Measurements from ENCODE around the gene FAM227A. TPM values are rescaled to one million over a fixed set of nuclear protein-coding genes. Genes with fewer than 3 reads are reported as not detected.
A peak's percentile ranks its signal among the peaks of the same experiment; 100 is the strongest.

The FAM227A gene
- total and polyA plus RNA-seq, 2 of the 13 experiments (the other 11 are each of a cell fraction or from before 2014, with no cell fraction given) = 1.0 to 1.5 TPM

DNA sequence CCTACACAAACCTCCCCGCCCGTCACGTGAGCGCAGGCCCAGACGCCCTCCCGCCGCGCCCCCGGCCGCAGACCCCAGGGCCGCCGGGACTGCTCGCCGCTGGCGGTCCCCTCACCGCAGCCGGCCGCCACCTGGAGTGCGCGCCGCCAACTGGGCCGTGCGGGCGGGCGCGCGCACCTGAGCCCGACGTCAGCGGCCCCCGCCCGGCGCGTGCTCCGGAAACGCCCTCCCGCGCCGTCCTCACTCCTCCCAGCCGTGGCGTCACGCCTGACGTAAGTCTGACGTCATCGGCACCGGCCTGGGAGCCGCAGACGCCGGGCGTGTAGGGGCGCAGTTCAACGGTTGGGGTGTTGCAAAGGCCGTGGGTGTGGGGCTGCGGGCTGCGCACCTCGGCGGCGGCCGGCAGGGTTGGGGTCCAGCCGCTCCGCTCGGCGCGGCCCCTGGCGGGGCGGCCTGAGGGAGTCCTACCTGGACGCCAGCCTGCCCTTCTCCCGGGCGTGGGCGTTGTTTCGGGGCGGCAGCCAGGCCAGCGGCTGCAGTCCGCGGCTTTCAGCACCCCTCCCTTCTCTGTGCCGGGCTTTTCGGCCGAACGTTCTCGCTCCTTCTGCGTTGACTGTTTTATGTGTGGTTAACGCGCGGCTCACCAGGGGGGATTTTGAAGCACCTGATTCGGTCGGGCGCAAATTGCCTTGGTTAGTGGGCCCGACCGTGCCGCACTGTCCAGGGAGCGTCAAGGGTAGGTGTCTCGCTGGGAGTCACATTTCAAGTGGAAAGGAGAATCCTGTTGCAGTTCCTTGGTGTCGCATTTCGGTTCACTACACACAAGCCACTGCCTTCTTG lies 44.8 kb upstream of the FAM227A start, which contains the start of gene JOSD1:
TSS of gene JOSD1 (minus strand) at position 155 of the 840 bp plus-strand sequence. CDS start 956 bp downstream, outside the sequence.
- H3K4me2 ChIP-seq (ENCODE audit: low read depth, low read length) = peak within 1 kb of the TSS; percentile 92
- no peaks in the 10 kb centered on the region; a peak in 1 of 5 replicates for H3K27me3 ChIP-seq (ENCODE audit: control insufficient read depth in 1 of 2, insufficient read depth in 2 of 2, low read length in 2 of 2)
- in situ Hi-C loops (cut with HindIII; ENCODE audit: extremely low pct_ligation_motif_present, low pct_unique_long_range_greater_than_20kb) (no loop called here), intact Hi-C loops (cut with micrococcal nuclease; ENCODE audit: unreplicated experiment) (no loop called here)
- ATAC-seq (peak; percentile 13), DNase-seq (ENCODE audit: low spot score) (peak; percentile 74), FAIRE-seq (no peak)
- ChIA-PET POLR2A (interaction anchor here (9.9 kb wide), 1 partner anchor 18 kb away, joined by 102 read pairs; the partner anchor contains the start of gene TOMM22), CTCF (ENCODE audit: low intra/inter-chr PET ratio, low total read pairs) (no interaction called here)
- WGBS (ENCODE audit: low lambda C conversion rate) = 0% methylated on average over 6 of the region's 94 CpGs
- peaks cover 60% of the 10 kb centered on the region for H3K4me1 ChIP-seq (ENCODE audit: insufficient read depth, low read length)
- H3K36me3 ChIP-seq (replicated peaks in 1 of 2; ENCODE audit: control insufficient read depth in 1 of 2, insufficient read depth in 2 of 2, low read length in 2 of 2) = no peaks in the 10 kb centered on the region
- BruUV-seq (replicated peaks) = TSS peak; percentile 89
- H3K4me3 ChIP-seq (replicated peaks in 1 of 3; ENCODE audit: insufficient read depth in 1 of 3, low read depth in 2 of 3, low read length in 3 of 3) = peak within 1 kb of the TSS; percentile 77 to 98 (median 91)
- H2AFZ ChIP-seq (ENCODE audit: low read length) = no peak within 1 kb of the TSS
- H3K9me3 ChIP-seq (ENCODE audit: low read length) = no peaks in the 10 kb centered on the region
- peaks cover 5% of the 10 kb centered on the region; the same call in 1 of the 2 replicates for H4K20me1 ChIP-seq (ENCODE audit: insufficient read depth, low read length)
- H3K9ac ChIP-seq (ENCODE audit: insufficient read depth, low read depth, low read length) = peak within 1 kb of the TSS; percentile 95
- peak within 1 kb of the TSS; percentile 84 for H3K27ac ChIP-seq (ENCODE audit: extremely low read length, insufficient read depth, low read length)
- peaks cover 35% of the 10 kb centered on the region for H3K79me2 ChIP-seq (ENCODE audit: insufficient read depth, low read length)
- TF ChIP-seq PHF21A (CRISPR knock-in tag; IDR thresholded peaks at IDR 0.05) (peak; percentile 71), KAT7 (CRISPR knock-in tag; IDR thresholded peaks at IDR 0.05; ENCODE audit: borderline replicate concordance) (peak; percentile 92; the same call in 1 of the 2 replicates), MBD4 (IDR thresholded peaks at IDR 0.05; ENCODE audit: borderline replicate concordance, low read length) (no peak), RFX5 (IDR thresholded peaks at IDR 0.05; ENCODE audit: low read depth, low read length) (peak; percentile 64), ELF3 (CRISPR knock-in tag; IDR thresholded peaks at IDR 0.05) (peak; percentile 65), ZSCAN22 (CRISPR knock-in tag; IDR thresholded peaks at IDR 0.05) (no peak), ZBTB1 (CRISPR knock-in tag; IDR thresholded peaks at IDR 0.05; ENCODE audit: borderline replicate concordance) (no peak), ZNF3 (CRISPR knock-in tag; IDR thresholded peaks at IDR 0.05) (no peak), POLR2AphosphoS2 (IDR thresholded peaks at IDR 0.05; ENCODE audit: low read depth, low read length) (no peak), ISL2 (CRISPR knock-in tag; IDR thresholded peaks at IDR 0.05) (no peak), KDM4B (CRISPR knock-in tag; IDR thresholded peaks at IDR 0.05) (no peak)
- TF ChIP-seq, protein P1, sequence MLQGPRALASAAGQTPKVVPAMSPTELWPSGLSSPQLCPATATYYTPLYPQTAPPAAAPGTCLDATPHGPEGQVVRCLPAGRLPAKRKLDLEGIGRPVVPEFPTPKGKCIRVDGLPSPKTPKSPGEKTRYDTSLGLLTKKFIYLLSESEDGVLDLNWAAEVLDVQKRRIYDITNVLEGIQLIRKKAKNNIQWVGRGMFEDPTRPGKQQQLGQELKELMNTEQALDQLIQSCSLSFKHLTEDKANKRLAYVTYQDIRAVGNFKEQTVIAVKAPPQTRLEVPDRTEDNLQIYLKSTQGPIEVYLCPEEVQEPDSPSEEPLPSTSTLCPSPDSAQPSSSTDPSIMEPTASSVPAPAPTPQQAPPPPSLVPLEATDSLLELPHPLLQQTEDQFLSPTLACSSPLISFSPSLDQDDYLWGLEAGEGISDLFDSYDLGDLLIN (CRISPR knock-in tag; IDR thresholded peaks at IDR 0.05; ENCODE audit: borderline replicate concordance) = peak; percentile 87
- TF ChIP-seq, protein P2, sequence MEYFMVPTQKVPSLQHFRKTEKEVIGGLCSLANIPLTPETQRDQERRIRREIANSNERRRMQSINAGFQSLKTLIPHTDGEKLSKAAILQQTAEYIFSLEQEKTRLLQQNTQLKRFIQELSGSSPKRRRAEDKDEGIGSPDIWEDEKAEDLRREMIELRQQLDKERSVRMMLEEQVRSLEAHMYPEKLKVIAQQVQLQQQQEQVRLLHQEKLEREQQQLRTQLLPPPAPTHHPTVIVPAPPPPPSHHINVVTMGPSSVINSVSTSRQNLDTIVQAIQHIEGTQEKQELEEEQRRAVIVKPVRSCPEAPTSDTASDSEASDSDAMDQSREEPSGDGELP (IDR thresholded peaks at IDR 0.05; ENCODE audit: borderline replicate concordance, low read depth) = peak; percentile 23; the same call in 1 of the 2 replicates
- TF ChIP-seq, protein P3, sequence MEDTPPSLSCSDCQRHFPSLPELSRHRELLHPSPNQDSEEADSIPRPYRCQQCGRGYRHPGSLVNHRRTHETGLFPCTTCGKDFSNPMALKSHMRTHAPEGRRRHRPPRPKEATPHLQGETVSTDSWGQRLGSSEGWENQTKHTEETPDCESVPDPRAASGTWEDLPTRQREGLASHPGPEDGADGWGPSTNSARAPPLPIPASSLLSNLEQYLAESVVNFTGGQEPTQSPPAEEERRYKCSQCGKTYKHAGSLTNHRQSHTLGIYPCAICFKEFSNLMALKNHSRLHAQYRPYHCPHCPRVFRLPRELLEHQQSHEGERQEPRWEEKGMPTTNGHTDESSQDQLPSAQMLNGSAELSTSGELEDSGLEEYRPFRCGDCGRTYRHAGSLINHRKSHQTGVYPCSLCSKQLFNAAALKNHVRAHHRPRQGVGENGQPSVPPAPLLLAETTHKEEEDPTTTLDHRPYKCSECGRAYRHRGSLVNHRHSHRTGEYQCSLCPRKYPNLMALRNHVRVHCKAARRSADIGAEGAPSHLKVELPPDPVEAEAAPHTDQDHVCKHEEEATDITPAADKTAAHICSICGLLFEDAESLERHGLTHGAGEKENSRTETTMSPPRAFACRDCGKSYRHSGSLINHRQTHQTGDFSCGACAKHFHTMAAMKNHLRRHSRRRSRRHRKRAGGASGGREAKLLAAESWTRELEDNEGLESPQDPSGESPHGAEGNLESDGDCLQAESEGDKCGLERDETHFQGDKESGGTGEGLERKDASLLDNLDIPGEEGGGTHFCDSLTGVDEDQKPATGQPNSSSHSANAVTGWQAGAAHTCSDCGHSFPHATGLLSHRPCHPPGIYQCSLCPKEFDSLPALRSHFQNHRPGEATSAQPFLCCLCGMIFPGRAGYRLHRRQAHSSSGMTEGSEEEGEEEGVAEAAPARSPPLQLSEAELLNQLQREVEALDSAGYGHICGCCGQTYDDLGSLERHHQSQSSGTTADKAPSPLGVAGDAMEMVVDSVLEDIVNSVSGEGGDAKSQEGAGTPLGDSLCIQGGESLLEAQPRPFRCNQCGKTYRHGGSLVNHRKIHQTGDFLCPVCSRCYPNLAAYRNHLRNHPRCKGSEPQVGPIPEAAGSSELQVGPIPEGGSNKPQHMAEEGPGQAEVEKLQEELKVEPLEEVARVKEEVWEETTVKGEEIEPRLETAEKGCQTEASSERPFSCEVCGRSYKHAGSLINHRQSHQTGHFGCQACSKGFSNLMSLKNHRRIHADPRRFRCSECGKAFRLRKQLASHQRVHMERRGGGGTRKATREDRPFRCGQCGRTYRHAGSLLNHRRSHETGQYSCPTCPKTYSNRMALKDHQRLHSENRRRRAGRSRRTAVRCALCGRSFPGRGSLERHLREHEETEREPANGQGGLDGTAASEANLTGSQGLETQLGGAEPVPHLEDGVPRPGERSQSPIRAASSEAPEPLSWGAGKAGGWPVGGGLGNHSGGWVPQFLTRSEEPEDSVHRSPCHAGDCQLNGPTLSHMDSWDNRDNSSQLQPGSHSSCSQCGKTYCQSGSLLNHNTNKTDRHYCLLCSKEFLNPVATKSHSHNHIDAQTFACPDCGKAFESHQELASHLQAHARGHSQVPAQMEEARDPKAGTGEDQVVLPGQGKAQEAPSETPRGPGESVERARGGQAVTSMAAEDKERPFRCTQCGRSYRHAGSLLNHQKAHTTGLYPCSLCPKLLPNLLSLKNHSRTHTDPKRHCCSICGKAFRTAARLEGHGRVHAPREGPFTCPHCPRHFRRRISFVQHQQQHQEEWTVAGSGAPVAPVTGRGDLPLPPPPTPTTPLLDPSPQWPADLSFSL (CRISPR knock-in tag; IDR thresholded peaks at IDR 0.05) = no peak
- TF ChIP-seq, protein P4, sequence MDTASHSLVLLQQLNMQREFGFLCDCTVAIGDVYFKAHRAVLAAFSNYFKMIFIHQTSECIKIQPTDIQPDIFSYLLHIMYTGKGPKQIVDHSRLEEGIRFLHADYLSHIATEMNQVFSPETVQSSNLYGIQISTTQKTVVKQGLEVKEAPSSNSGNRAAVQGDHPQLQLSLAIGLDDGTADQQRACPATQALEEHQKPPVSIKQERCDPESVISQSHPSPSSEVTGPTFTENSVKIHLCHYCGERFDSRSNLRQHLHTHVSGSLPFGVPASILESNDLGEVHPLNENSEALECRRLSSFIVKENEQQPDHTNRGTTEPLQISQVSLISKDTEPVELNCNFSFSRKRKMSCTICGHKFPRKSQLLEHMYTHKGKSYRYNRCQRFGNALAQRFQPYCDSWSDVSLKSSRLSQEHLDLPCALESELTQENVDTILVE (CRISPR knock-in tag; IDR thresholded peaks at IDR 0.05) = peak; percentile 79; the same call in 1 of the 2 replicates

Measured in HepG2 (cell line).